Testis (tissue), 3 donors: Measurements from ENCODE around the gene PPP1R10. TPM values are rescaled to one million over a fixed set of nuclear protein-coding genes. Genes with fewer than 3 reads are reported as not detected.
A peak's percentile ranks its signal among the peaks of the same experiment; 100 is the strongest.

Experiments used
- DNase-seq: peaks from one replicate; pipeline ENCODE4 v3.0.0-alpha.2; 2019
- H3K27ac ChIP-seq, 2 donors: fragments of 200-600 bp; sonication (generic); one replicate each; pipeline ENCODE4 v1.5.1; 2019
- H3K27me3 ChIP-seq: fragments of 200-600 bp; sonication (generic); one replicate; pipeline ENCODE4 v1.5.1; 2019
- H3K36me3 ChIP-seq: fragments of 200-600 bp; sonication (generic); one replicate; pipeline ENCODE4 v1.5.1; 2017; ENCODE audit warnings: low read depth; ENCODE audit errors: missing control alignments
- H3K4me1 ChIP-seq: fragments of 200-600 bp; sonication (generic); one replicate; pipeline ENCODE4 v1.5.1; 2019
- H3K4me3 ChIP-seq, 2 donors: fragments of 200-600 bp; sonication (generic); one replicate each; pipeline ENCODE4 v1.5.1; 2017 to 2019
- H3K9me3 ChIP-seq: fragments of 200-600 bp; sonication (generic); one replicate; pipeline ENCODE4 v1.5.1; 2017
- CTCF ChIP-seq, 3 experiments: fragments of 450-650 bp in 2 of 3; fragments of 200-600 bp in 1 of 3; sonication (generic) in 1 of 3; IDR thresholded peaks; one replicate each; pipeline ENCODE4 v1.5.1; 2016 to 2019; ENCODE audit warnings: antibody characterized with exemption in 3 of 3, mild to moderate bottlenecking in 2 of 3, moderate library complexity in 1 of 3
- POLR2A ChIP-seq: fragments of 450-650 bp; IDR thresholded peaks from one replicate; pipeline ENCODE4 v1.6.1; 2017; ENCODE audit warnings: antibody characterized with exemption, mild to moderate bottlenecking, moderate library complexity
- WGBS, 2 donors: methylation state at CpG; one replicate each; pipeline ENCODE4 v1.1.5; 2018; 5-methylcytosine and 5-hydroxymethylcytosine counted together
- intact Hi-C: fragments of 100-400 bp; cut with DNase I; formaldehyde crosslinking; loops from one replicate; pipeline ENCODE4 v1.15.1; 2023; ENCODE audit warnings: low total_unique reads
- polyA plus RNA-seq: library from polyadenylated mRNA; stranded (reverse); fragments of 350-450 nt; fragmentation: Illumina TruSeq; extraction: RNeasy Lipid Tissue Mini Kit (QIAGEN cat#74804); gene quantifications from one replicate; pipeline ENCODE4 v1.2.3, GENCODE V29; 2014; ENCODE audit warnings: low read depth, low replicate concordance; ENCODE audit not compliant: insufficient read depth
- total RNA-seq, 2 donors: library from RNA; depleted of rRNA; stranded (reverse); fragments of >200 nt; gene quantifications; one replicate each; pipeline ENCODE4 v1.2.3, GENCODE V29; 2016

The PPP1R10 gene
- total and polyA plus RNA-seq, 3 donors from 2014 or later, result 47.4 to 72.7 (median 50.8) TPM

GRCh38 chr6:30590509-30590908 is 26.5 kb downstream of the PPP1R10 start:
- intact Hi-C loops, result no loop called here
- DNase-seq, result no peak
- no peak for TF ChIP-seq POLR2A
- TF ChIP-seq CTCF (IDR thresholded peaks at IDR 0.05), result no peak
- WGBS, 2 donors, result 70 to 72% methylated on average over 8 of the region's 8 CpGs
- Histone ChIP-seq H3K36me3 (no peaks in the 10 kb centered on the region), H3K27ac (peak overlapping the region in 1 of 2 donors; percentile 36), H3K4me1 (no peaks in the 10 kb centered on the region), H3K27me3 (no peaks in the 10 kb centered on the region), H3K9me3 (no peaks in the 10 kb centered on the region), H3K4me3 (no peak overlapping the region)

GRCh38 chr6:30589754-30590358 is 27.2 kb downstream of the PPP1R10 start:
- Histone ChIP-seq H3K36me3 (no peaks in the 10 kb centered on the region), H3K9me3 (no peaks in the 10 kb centered on the region), H3K27ac (no peak overlapping the region), H3K27me3 (no peaks in the 10 kb centered on the region), H3K4me1 (no peaks in the 10 kb centered on the region), H3K4me3 (no peak overlapping the region)
- 90 to 91% methylated on average over 14 to 15 of the region's 15 CpGs for WGBS, 2 donors
- no peak for TF ChIP-seq CTCF (IDR thresholded peaks at IDR 0.05)
- TF ChIP-seq POLR2A, result no peak
- intact Hi-C loops, result no loop called here
- DNase-seq, result no peak

- DNase-seq, result no peak
- no peaks in the 10 kb centered on the region for H3K36me3 ChIP-seq
- no peaks in the 10 kb centered on the region for H3K9me3 ChIP-seq
- TF ChIP-seq CTCF (IDR thresholded peaks at IDR 0.05) (no peak), POLR2A (no peak)
- H3K27ac ChIP-seq, result no peak overlapping the region
- intact Hi-C loops, result no loop called here
- no peaks in the 10 kb centered on the region for H3K27me3 ChIP-seq
- WGBS, 2 donors, result 83 to 85% methylated on average over 5 of the region's 5 CpGs
- H3K4me1 ChIP-seq, result no peaks in the 10 kb centered on the region
- H3K4me3 ChIP-seq, result no peak overlapping the region
Measured at GRCh38 chr6:30583921-30584320, 33.1 kb downstream of the PPP1R10 start.

GRCh38 chr6:30578051-30578450 is 39.0 kb downstream of the PPP1R10 start:
- WGBS, 2 donors, result 89 to 93% methylated on average over 8 of the region's 8 CpGs
- no peak for DNase-seq
- Histone ChIP-seq H3K9me3 (no peaks in the 10 kb centered on the region), H3K27ac (no peak overlapping the region), H3K4me1 (peaks cover 6% of the 10 kb centered on the region), H3K27me3 (no peaks in the 10 kb centered on the region), H3K4me3 (no peak overlapping the region), H3K36me3 (no peaks in the 10 kb centered on the region)
- intact Hi-C loops, result no loop called here
- TF ChIP-seq POLR2A (no peak), CTCF (IDR thresholded peaks at IDR 0.05) (no peak)

- Histone ChIP-seq H3K27me3 (no peaks in the 10 kb centered on the region), H3K4me3 (no peak overlapping the region), H3K27ac (no peak overlapping the region), H3K36me3 (no peaks in the 10 kb centered on the region), H3K9me3 (no peaks in the 10 kb centered on the region), H3K4me1 (peaks cover 18% of the 10 kb centered on the region)
- no peak for DNase-seq
- 55 to 56% methylated on average over 4 of the region's 4 CpGs for WGBS, 2 donors
- intact Hi-C loops, result no loop called here
- TF ChIP-seq CTCF (IDR thresholded peaks at IDR 0.05) (no peak), POLR2A (no peak)
Measured at GRCh38 chr6:30573113-30573512, 43.9 kb downstream of the PPP1R10 start.
